CD14-positive monocyte (primary cell): ENCODE data around the gene INTS3. TPM values are rescaled to one million over a fixed set of nuclear protein-coding genes. Genes with fewer than 3 reads are reported as not detected.

Experiments used
- DNase-seq, 3 donors: peaks; one replicate each; pipeline ENCODE4 v3.0.0-alpha.2; 2011 to 2022
- H2AFZ ChIP-seq: 2 replicates; pipeline ENCODE4 v1.6.0; 2012; ENCODE audit warnings: mild to moderate bottlenecking, low read depth, low read length, inconsistent platforms; ENCODE audit not compliant: insufficient read depth, poor library complexity, severe bottlenecking
- H3K27ac ChIP-seq, 2 donors: 1 replicate in 1 of 2; 2 replicates in 1 of 2; pipeline ENCODE4 v1.5.1; 2012 to 2013; ENCODE audit warnings: low read length in 2 of 2, control low read depth in 1 of 2, inconsistent platforms in 1 of 2, low read depth in 1 of 2, mild to moderate bottlenecking in 1 of 2
- H3K27me3 ChIP-seq, 2 donors: one replicate each; pipeline versions ENCODE4 v1.6.0 to v1.6.1; 2011 to 2013; ENCODE audit warnings: low read length in 2 of 2; ENCODE audit not compliant: control insufficient read depth in 2 of 2, insufficient read depth in 2 of 2
- H3K36me3 ChIP-seq, 2 donors: replicated peaks in 1 of 2; 1 replicate in 1 of 2; 2 replicates in 1 of 2; pipeline versions ENCODE4 v1.5.1 to v1.6.1; 2012 to 2013; ENCODE audit warnings: low read length in 2 of 2, control low read depth in 1 of 2, inconsistent platforms in 1 of 2, mild to moderate bottlenecking in 1 of 2; ENCODE audit not compliant: insufficient read depth in 2 of 2, control insufficient read depth in 1 of 2
- H3K4me1 ChIP-seq, 2 donors: 1 replicate in 1 of 2; 2 replicates in 1 of 2; pipeline versions ENCODE4 v1.5.1 to v1.6.1; 2012 to 2013; ENCODE audit warnings: low read length in 2 of 2, control low read depth in 1 of 2, inconsistent platforms in 1 of 2, mild to moderate bottlenecking in 1 of 2, moderate library complexity in 1 of 2; ENCODE audit not compliant: insufficient read depth in 2 of 2, control insufficient read depth in 1 of 2
- H3K4me2 ChIP-seq: replicated peaks from 2 replicates; pipeline ENCODE3; 2012; ENCODE audit warnings: low read length, moderate library complexity, mild to moderate bottlenecking; ENCODE audit not compliant: poor library complexity, severe bottlenecking; ENCODE audit errors: extremely low read depth
- H3K4me3 ChIP-seq, 3 experiments: fragments of 200-600 bp in 1 of 3; sonication (generic) in 1 of 3; replicated peaks in 1 of 3; 1 replicate in 2 of 3; 2 replicates in 1 of 3; pipeline ENCODE4 v1.5.1; 2011 to 2013; ENCODE audit warnings: low read length in 3 of 3, mild to moderate bottlenecking in 3 of 3, control low read depth in 2 of 3, low read depth in 2 of 3, inconsistent platforms in 1 of 3, moderate library complexity in 1 of 3
- H3K79me2 ChIP-seq: 2 replicates; pipeline ENCODE4 v1.6.0; 2012; ENCODE audit warnings: mild to moderate bottlenecking, control low read depth, inconsistent platforms, low read length, moderate library complexity; ENCODE audit not compliant: insufficient read depth
- H3K9ac ChIP-seq: 2 replicates; pipeline ENCODE4 v1.6.0; 2017; ENCODE audit warnings: low read length, mild to moderate bottlenecking; ENCODE audit not compliant: insufficient read depth, poor library complexity, severe bottlenecking
- H3K9me3 ChIP-seq, 2 donors: replicated peaks in 1 of 2; 1 replicate in 1 of 2; 2 replicates in 1 of 2; pipeline versions ENCODE4 v1.5.1 to v1.6.1; 2012 to 2013; ENCODE audit warnings: low read length in 2 of 2, control low read depth in 1 of 2; ENCODE audit not compliant: control insufficient read depth in 1 of 2, insufficient read depth in 1 of 2
- H4K20me1 ChIP-seq: 2 replicates; pipeline ENCODE4 v1.6.0; 2012; ENCODE audit warnings: mild to moderate bottlenecking, low read length, control low read depth, moderate library complexity; ENCODE audit not compliant: insufficient read depth
- H3K27ac Mint-ChIP-seq, 7 donors: one replicate each; pipeline ENCODE4 v1.8.0; 2020; ENCODE audit warnings: mild to moderate bottlenecking in 7 of 7, mixed read lengths in 7 of 7, moderate library complexity in 6 of 7, inconsistent platforms in 2 of 7
- H3K27me3 Mint-ChIP-seq, 3 donors: one replicate each; pipeline ENCODE4 v1.8.0; 2021 to 2022; ENCODE audit warnings: low read depth in 3 of 3, mild to moderate bottlenecking in 3 of 3, mixed read lengths in 3 of 3, moderate library complexity in 3 of 3, inconsistent platforms in 1 of 3
- H3K36me3 Mint-ChIP-seq, 2 donors: one replicate each; pipeline ENCODE4 v1.8.0; 2020; ENCODE audit warnings: mixed read lengths in 2 of 2, inconsistent platforms in 1 of 2, mild to moderate bottlenecking in 1 of 2
- H3K4me1 Mint-ChIP-seq: one replicate; pipeline ENCODE4 v1.8.0; 2020; ENCODE audit warnings: mild to moderate bottlenecking, mixed read lengths
- H3K4me3 Mint-ChIP-seq, 2 donors: one replicate each; pipeline ENCODE4 v1.8.0; 2020; ENCODE audit warnings: mild to moderate bottlenecking in 2 of 2, mixed read lengths in 2 of 2, moderate library complexity in 1 of 2
- H3K9me3 Mint-ChIP-seq, 7 donors: one replicate each; pipeline ENCODE4 v1.8.0; 2020 to 2022; ENCODE audit warnings: mixed read lengths in 7 of 7, mild to moderate bottlenecking in 6 of 7, moderate library complexity in 6 of 7, inconsistent platforms in 2 of 7
- WGBS: methylation state at CpG from one replicate; pipeline ENCODE4 v1.1.5; 2013; ENCODE audit warnings: missing lambda C conversion rate; ENCODE audit not compliant: insufficient coverage; 5-methylcytosine and 5-hydroxymethylcytosine counted together
- intact Hi-C, 2 donors: fragments of 100-400 bp; cut with micrococcal nuclease; formaldehyde crosslinking; loops; one replicate each; pipeline versions ENCODE4 v1.15.0 to v1.15.1; 2023
- polyA plus RNA-seq, 3 donors: library from polyadenylated mRNA; depleted of rRNA in 1 of 3; unstranded in 2 of 3; stranded (reverse) in 1 of 3; fragments of 300-500 nt in 2 of 3; fragments of >200 nt in 1 of 3; fragmentation: Illumina TruSeq in 2 of 3; gene quantifications; 1 replicate in 2 of 3; 2 replicates in 1 of 3; pipeline ENCODE4 v1.2.3, GENCODE V29; 2012 to 2021
- TF ChIP-seq, protein P1 (sequence below): fragments of 200-600 bp; IDR thresholded peaks from one replicate; pipeline ENCODE4 v1.8.0; 2022; ENCODE audit warnings: antibody characterized with exemption, mild to moderate bottlenecking

INTS3 gene
- polyA plus RNA-seq, 3 donors, result 9.2 to 76.9 (median 15.9) TPM

DNA sequence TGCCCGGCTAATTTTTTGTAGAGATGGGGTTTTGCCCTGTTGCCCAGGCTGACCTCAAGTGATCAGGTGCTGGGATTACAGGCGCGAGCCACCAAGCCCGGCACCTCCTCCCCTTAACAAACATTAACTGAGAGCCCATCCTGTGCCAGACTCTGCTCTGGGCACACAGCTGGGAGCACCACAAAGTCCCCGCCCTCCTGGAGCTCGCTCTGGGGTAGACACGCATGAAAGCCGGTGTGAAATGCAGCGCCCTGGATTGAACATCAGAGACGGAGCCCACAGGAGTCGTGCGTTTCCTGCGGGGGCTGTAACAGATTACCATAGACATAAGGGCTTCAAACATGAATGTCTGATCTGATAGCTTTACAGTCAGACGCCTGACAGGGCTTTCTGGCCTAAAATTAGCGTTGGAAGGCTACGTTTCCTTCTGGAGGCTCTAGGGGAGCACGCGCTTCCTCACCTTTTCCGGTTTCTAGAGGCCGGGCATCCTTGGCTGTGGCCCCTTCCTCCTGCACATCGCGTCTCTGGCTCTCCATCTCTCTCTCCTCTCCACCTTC is 61.7 kb downstream of the INTS3 start:
- Histone ChIP-seq H3K36me3 (no peaks in the 10 kb centered on the region), H3K4me3 (peak overlapping the region in 1 of 3 experiments; percentile 70), H3K9ac (peak overlapping the region; percentile 62), H2AFZ (peak overlapping the region; percentile 84), H3K27ac (peak overlapping the region; percentile 88 to 97), H4K20me1 (no peaks in the 10 kb centered on the region), H3K4me2 (peak overlapping the region; percentile 76), H3K79me2 (no peaks in the 10 kb centered on the region), H3K27me3 (no peaks in the 10 kb centered on the region), H3K4me1 (peaks cover 40 to 43% of the 10 kb centered on the region in 2 donors), H3K9me3 (no peaks in the 10 kb centered on the region)
- Mint-ChIP-seq H3K9me3 (no peaks in the 10 kb centered on the region), H3K27me3 (peaks cover 1 to 5% (median 4%) of the 10 kb centered on the region in 3 donors), H3K36me3 (peaks cover 0 to 2% of the 10 kb centered on the region in 2 donors), H3K4me3 (peak overlapping the region; percentile 73 to 89), H3K4me1 (peaks cover 43% of the 10 kb centered on the region), H3K27ac (peak overlapping the region; percentile 98 to 100 (median 99))
- WGBS, result 29% methylated on average over 19 of the region's 22 CpGs
- intact Hi-C loops, result loop anchor here (2.0 to 5.0 kb wide), 2 partner anchors 15 to 173 kb away; partner anchors contain the start of genes SLC27A3 (in 1 of the 2) and SLC39A1 (in 1 of the 2)
- peak in 2 of 3 donors; percentile 30 to 32 for DNase-seq
- TF ChIP-seq, protein P1, sequence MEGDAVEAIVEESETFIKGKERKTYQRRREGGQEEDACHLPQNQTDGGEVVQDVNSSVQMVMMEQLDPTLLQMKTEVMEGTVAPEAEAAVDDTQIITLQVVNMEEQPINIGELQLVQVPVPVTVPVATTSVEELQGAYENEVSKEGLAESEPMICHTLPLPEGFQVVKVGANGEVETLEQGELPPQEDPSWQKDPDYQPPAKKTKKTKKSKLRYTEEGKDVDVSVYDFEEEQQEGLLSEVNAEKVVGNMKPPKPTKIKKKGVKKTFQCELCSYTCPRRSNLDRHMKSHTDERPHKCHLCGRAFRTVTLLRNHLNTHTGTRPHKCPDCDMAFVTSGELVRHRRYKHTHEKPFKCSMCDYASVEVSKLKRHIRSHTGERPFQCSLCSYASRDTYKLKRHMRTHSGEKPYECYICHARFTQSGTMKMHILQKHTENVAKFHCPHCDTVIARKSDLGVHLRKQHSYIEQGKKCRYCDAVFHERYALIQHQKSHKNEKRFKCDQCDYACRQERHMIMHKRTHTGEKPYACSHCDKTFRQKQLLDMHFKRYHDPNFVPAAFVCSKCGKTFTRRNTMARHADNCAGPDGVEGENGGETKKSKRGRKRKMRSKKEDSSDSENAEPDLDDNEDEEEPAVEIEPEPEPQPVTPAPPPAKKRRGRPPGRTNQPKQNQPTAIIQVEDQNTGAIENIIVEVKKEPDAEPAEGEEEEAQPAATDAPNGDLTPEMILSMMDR, result no peak

DNA sequence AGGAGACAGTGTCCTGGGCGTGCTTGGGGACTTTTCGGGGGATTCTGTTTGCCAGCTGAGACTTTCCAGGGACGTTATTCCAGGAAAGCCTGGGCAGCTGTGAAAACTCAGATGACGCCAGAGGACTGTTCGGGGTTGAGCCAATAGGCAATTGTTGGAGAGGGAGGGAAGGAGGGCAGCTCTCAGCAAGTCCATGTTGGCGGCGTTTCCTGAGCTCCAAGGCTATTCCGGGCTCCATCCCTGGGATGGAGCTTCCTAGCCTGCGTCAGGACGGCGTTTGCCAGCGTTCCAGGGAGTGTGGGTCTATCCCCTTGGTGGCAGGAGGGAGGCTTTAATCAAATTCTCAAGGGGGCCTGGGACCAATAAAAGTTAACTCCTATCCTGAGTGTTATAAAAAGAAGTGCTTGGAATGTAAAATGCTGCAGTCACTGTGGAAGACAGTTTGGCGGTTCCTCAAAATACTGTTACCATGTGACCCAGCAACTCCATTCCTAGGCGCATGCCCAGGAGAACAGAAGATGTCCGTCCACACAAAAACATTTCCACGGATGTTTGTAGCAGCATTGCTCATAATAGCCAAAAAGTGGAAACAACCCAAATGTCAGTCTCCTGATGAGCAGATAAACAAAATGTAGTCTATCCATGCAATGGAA is 62.6 kb downstream of the INTS3 start:
- Mint-ChIP-seq H3K4me1 (peaks cover 45% of the 10 kb centered on the region), H3K4me3 (peak overlapping the region; percentile 73 to 89), H3K36me3 (peaks cover 0 to 2% of the 10 kb centered on the region in 2 donors), H3K27me3 (peaks cover 1 to 5% (median 5%) of the 10 kb centered on the region in 3 donors), H3K27ac (peak overlapping the region; percentile 98 to 100 (median 99)), H3K9me3 (no peaks in the 10 kb centered on the region)
- intact Hi-C loops, result loop anchor here in 1 of 2 donors (5.0 kb wide), 1 partner anchor 172 kb away; the partner anchor contains the start of gene SLC39A1
- WGBS, result 46% methylated on average over 16 of the region's 16 CpGs
- Histone ChIP-seq H3K4me3 (peak overlapping the region; percentile 25 to 70 (median 29)), H3K27ac (peak overlapping the region; percentile 88 to 97), H3K4me1 (peaks cover 40 to 43% of the 10 kb centered on the region in 2 donors), H3K9me3 (no peaks in the 10 kb centered on the region), H3K36me3 (no peaks in the 10 kb centered on the region), H3K27me3 (no peaks in the 10 kb centered on the region), H3K9ac (peak overlapping the region; percentile 62), H4K20me1 (no peaks in the 10 kb centered on the region), H3K79me2 (no peaks in the 10 kb centered on the region), H3K4me2 (peak overlapping the region; percentile 76), H2AFZ (peak overlapping the region; percentile 84)
- TF ChIP-seq, protein P1, result no peak
- peak; percentile 80 to 91 (median 81) for DNase-seq
